ENCODE measurements around the gene NAB1. TPM values are rescaled to one million over a fixed set of nuclear protein-coding genes. Genes with fewer than 3 reads are reported as not detected.

NAB1 gene
- total RNA-seq, 2 donors from 2014 or later = 35.6 to 44.7 TPM

- peaks cover 11% of the 10 kb centered on the region for H3K27me3 Mint-ChIP-seq
- H3K9me3 Mint-ChIP-seq = peaks cover 3% of the 10 kb centered on the region
- peak; percentile 60 for ATAC-seq (replicated peaks)
- peaks cover 16% of the 10 kb centered on the region for H3K4me1 Mint-ChIP-seq
- no peaks in the 10 kb centered on the region for H3K36me3 Mint-ChIP-seq (ENCODE audit: low read depth)
- peak overlapping the region; percentile 78 for H3K4me3 Mint-ChIP-seq
- no peak overlapping the region for H3K27ac Mint-ChIP-seq
Measured at GRCh38 chr2:190627448-190628412, 21.2 kb upstream of the NAB1 start.

- Mint-ChIP-seq H3K4me1 (peaks cover 10% of the 10 kb centered on the region), H3K36me3 (ENCODE audit: low read depth) (no peaks in the 10 kb centered on the region), H3K27ac (no peak overlapping the region), H3K9me3 (peaks cover 3% of the 10 kb centered on the region), H3K27me3 (peaks cover 11% of the 10 kb centered on the region), H3K4me3 (peak overlapping the region; percentile 78)
- ATAC-seq (replicated peaks) = no peak
Measured at GRCh38 chr2:190628591-190629319, 20.1 kb upstream of the NAB1 start.

GRCh38 chr2:190634381-190634780, 14.5 kb upstream of the NAB1 start:
- Mint-ChIP-seq H3K27me3 (no peaks in the 10 kb centered on the region), H3K36me3 (ENCODE audit: low read depth) (no peaks in the 10 kb centered on the region), H3K4me3 (no peak overlapping the region), H3K9me3 (no peaks in the 10 kb centered on the region), H3K27ac (no peak overlapping the region), H3K4me1 (peaks cover 6% of the 10 kb centered on the region)
- ATAC-seq (replicated peaks) = no peak

GRCh38 chr2:190635781-190636180, 13.1 kb upstream of the NAB1 start:
- Mint-ChIP-seq H3K27ac (no peak overlapping the region), H3K4me1 (peaks cover 6% of the 10 kb centered on the region), H3K9me3 (no peaks in the 10 kb centered on the region), H3K36me3 (ENCODE audit: low read depth) (no peaks in the 10 kb centered on the region), H3K27me3 (no peaks in the 10 kb centered on the region), H3K4me3 (no peak overlapping the region)
- ATAC-seq (replicated peaks) = peak; percentile 65

GRCh38 chr2:190636361-190636760, 12.5 kb upstream of the NAB1 start:
- H3K27ac Mint-ChIP-seq = no peak overlapping the region
- no peaks in the 10 kb centered on the region for H3K36me3 Mint-ChIP-seq (ENCODE audit: low read depth)
- no peak overlapping the region for H3K4me3 Mint-ChIP-seq
- ATAC-seq (replicated peaks) = peak; percentile 63
- no peaks in the 10 kb centered on the region for H3K9me3 Mint-ChIP-seq
- peaks cover 6% of the 10 kb centered on the region for H3K4me1 Mint-ChIP-seq
- H3K27me3 Mint-ChIP-seq = no peaks in the 10 kb centered on the region

GRCh38 chr2:190637281-190637734, 11.6 kb upstream of the NAB1 start:
- Mint-ChIP-seq H3K4me1 (peaks cover 6% of the 10 kb centered on the region), H3K36me3 (ENCODE audit: low read depth) (no peaks in the 10 kb centered on the region), H3K4me3 (no peak overlapping the region), H3K27me3 (no peaks in the 10 kb centered on the region), H3K9me3 (no peaks in the 10 kb centered on the region), H3K27ac (peak overlapping the region; percentile 11)
- no peak for ATAC-seq (replicated peaks)

GRCh38 chr2:190637903-190638618, 10.8 kb upstream of the NAB1 start:
- no peaks in the 10 kb centered on the region for H3K27me3 Mint-ChIP-seq
- no peak for ATAC-seq (replicated peaks)

GRCh38 chr2:190640117-190640516, 8.8 kb upstream of the NAB1 start:
- Mint-ChIP-seq H3K27ac (no peak overlapping the region), H3K4me3 (no peak overlapping the region), H3K36me3 (ENCODE audit: low read depth) (no peaks in the 10 kb centered on the region), H3K4me1 (peaks cover 6% of the 10 kb centered on the region), H3K9me3 (no peaks in the 10 kb centered on the region), H3K27me3 (no peaks in the 10 kb centered on the region)
- ATAC-seq (replicated peaks) = no peak

More at GRCh38 chr2:190637903-190638618, 10.8 kb upstream of the NAB1 start:
- Mint-ChIP-seq H3K36me3 (ENCODE audit: low read depth) (no peaks in the 10 kb centered on the region), H3K9me3 (no peaks in the 10 kb centered on the region), H3K4me3 (no peak overlapping the region), H3K4me1 (peaks cover 6% of the 10 kb centered on the region), H3K27ac (peak overlapping the region; percentile 11)

- ATAC-seq (replicated peaks) = no peak
- Mint-ChIP-seq H3K4me3 (no peak overlapping the region), H3K27ac (no peak overlapping the region), H3K36me3 (ENCODE audit: low read depth) (no peaks in the 10 kb centered on the region), H3K4me1 (peaks cover 12% of the 10 kb centered on the region), H3K27me3 (no peaks in the 10 kb centered on the region), H3K9me3 (no peaks in the 10 kb centered on the region)
Measured at GRCh38 chr2:190641469-190641868, 7.4 kb upstream of the NAB1 start.

GRCh38 chr2:190646780-190647522, 1.9 kb upstream of the NAB1 start:
- peak overlapping the region; percentile 53 for H3K27ac Mint-ChIP-seq
- peaks cover 11% of the 10 kb centered on the region for H3K36me3 Mint-ChIP-seq (ENCODE audit: low read depth)
- no peak for ATAC-seq (replicated peaks)
- H3K4me3 Mint-ChIP-seq = peak overlapping the region; percentile 73
- no peaks in the 10 kb centered on the region for H3K9me3 Mint-ChIP-seq
- H3K27me3 Mint-ChIP-seq = no peaks in the 10 kb centered on the region
- peaks cover 20% of the 10 kb centered on the region for H3K4me1 Mint-ChIP-seq

GRCh38 chr2:190648289-190649034, 421 bp upstream of the NAB1 start:
- Mint-ChIP-seq H3K4me1 (peaks cover 21% of the 10 kb centered on the region), H3K4me3 (peak overlapping the region; percentile 73), H3K9me3 (no peaks in the 10 kb centered on the region), H3K27me3 (no peaks in the 10 kb centered on the region), H3K27ac (peak overlapping the region; percentile 83), H3K36me3 (ENCODE audit: low read depth) (peaks cover 11% of the 10 kb centered on the region)
- peak; percentile 49 for ATAC-seq (replicated peaks)

GRCh38 chr2:190649798-190650390, 1.0 kb downstream of the NAB1 start:
- Mint-ChIP-seq H3K9me3 (no peaks in the 10 kb centered on the region), H3K36me3 (ENCODE audit: low read depth) (peaks cover 11% of the 10 kb centered on the region), H3K4me3 (peak overlapping the region; percentile 95), H3K27ac (peak overlapping the region; percentile 91), H3K27me3 (no peaks in the 10 kb centered on the region), H3K4me1 (peaks cover 21% of the 10 kb centered on the region)
- ATAC-seq (replicated peaks) = peak; percentile 23

GRCh38 chr2:190651413-190651812, 2.5 kb downstream of the NAB1 start:
- H3K36me3 Mint-ChIP-seq (ENCODE audit: low read depth) = peaks cover 11% of the 10 kb centered on the region
- ATAC-seq (replicated peaks) = no peak
- peak overlapping the region; percentile 91 for H3K27ac Mint-ChIP-seq
- peak overlapping the region; percentile 95 for H3K4me3 Mint-ChIP-seq
- H3K27me3 Mint-ChIP-seq = no peaks in the 10 kb centered on the region
- peaks cover 15% of the 10 kb centered on the region for H3K4me1 Mint-ChIP-seq
- H3K9me3 Mint-ChIP-seq = no peaks in the 10 kb centered on the region

Data from activated T-helper 17 cell treated with anti-CD3 and anti-CD28 coated beads, Interleukin-2, amount 50 U/mL, for 72 hours (primary cell).